ENCODE data around the gene DGLUCY. TPM values are rescaled to one million over a fixed set of nuclear protein-coding genes. Genes with fewer than 3 reads are reported as not detected.

Gene DGLUCY
- total RNA-seq, 1 experiment from 2014 or later, result 26.7 TPM

- intact Hi-C loops (cut with micrococcal nuclease; ENCODE audit: unreplicated experiment), result no loop called here
- POLR2A ChIA-PET (ENCODE audit: low non-redundant PET), result no interaction called here
- TF ChIP-seq EZH2 (IDR thresholded peaks at IDR 0.05; ENCODE audit: borderline replicate concordance, low read depth, low read length, poor library complexity, severe bottlenecking), result no peak
- TF ChIP-seq CTCF (conservative IDR thresholded peaks at IDR 0.05; ENCODE audit: low read depth, low read length), result peak; percentile 38
- H3K27me3 ChIP-seq (replicated peaks; ENCODE audit: insufficient read depth, low read depth, low read length, poor library complexity), result no peaks in the 10 kb centered on the region
- no peaks in the 10 kb centered on the region for H3K9me3 ChIP-seq (ENCODE audit: low read depth, low read length, poor library complexity, severe bottlenecking)
- H3K4me3 ChIP-seq (ENCODE audit: low read depth, low read length, poor library complexity, severe bottlenecking), result peak overlapping the region; percentile 53
- no peaks in the 10 kb centered on the region for H3K36me3 ChIP-seq (ENCODE audit: insufficient read depth, low read length, poor library complexity, severe bottlenecking)
- CTCF ChIA-PET, result interaction anchor here (0.8 kb wide), 1 partner anchor 12 kb away, joined by 3 read pairs; no protein-coding TSS in a partner anchor
- no TSS peak for BruUV-seq (replicated peaks)
- peaks cover 13% of the 10 kb centered on the region for H3K4me1 ChIP-seq (ENCODE audit: insufficient read depth, low read length, poor library complexity, severe bottlenecking)
- no peak overlapping the region for H3K27ac ChIP-seq (ENCODE audit: low read depth, low read length, poor library complexity, severe bottlenecking)
- no peak for DNase-seq (ENCODE audit: low spot score)
Measured at GRCh38 chr14:91252871-91253794, 139.3 kb downstream of the DGLUCY start.

GRCh38 chr14:91253795-91254323 is 140.0 kb downstream of the DGLUCY start:
- DNase-seq (ENCODE audit: low spot score), result no peak
- Histone ChIP-seq H3K36me3 (ENCODE audit: insufficient read depth, low read length, poor library complexity, severe bottlenecking) (no peaks in the 10 kb centered on the region), H3K4me3 (ENCODE audit: low read depth, low read length, poor library complexity, severe bottlenecking) (peak overlapping the region; percentile 53), H3K4me1 (ENCODE audit: insufficient read depth, low read length, poor library complexity, severe bottlenecking) (peaks cover 13% of the 10 kb centered on the region), H3K9me3 (ENCODE audit: low read depth, low read length, poor library complexity, severe bottlenecking) (no peaks in the 10 kb centered on the region), H3K27ac (ENCODE audit: low read depth, low read length, poor library complexity, severe bottlenecking) (no peak overlapping the region), H3K27me3 (replicated peaks; ENCODE audit: insufficient read depth, low read depth, low read length, poor library complexity) (no peaks in the 10 kb centered on the region)
- CTCF ChIA-PET, result no interaction called here
- TF ChIP-seq CTCF (conservative IDR thresholded peaks at IDR 0.05; ENCODE audit: low read depth, low read length) (no peak), EZH2 (IDR thresholded peaks at IDR 0.05; ENCODE audit: borderline replicate concordance, low read depth, low read length, poor library complexity, severe bottlenecking) (no peak)
- POLR2A ChIA-PET (ENCODE audit: low non-redundant PET), result no interaction called here
- BruUV-seq (replicated peaks), result no TSS peak
- intact Hi-C loops (cut with micrococcal nuclease; ENCODE audit: unreplicated experiment), result no loop called here

GRCh38 chr14:91254461-91254860 is 140.6 kb downstream of the DGLUCY start:
- H3K9me3 ChIP-seq (ENCODE audit: low read depth, low read length, poor library complexity, severe bottlenecking), result no peaks in the 10 kb centered on the region
- no peak for DNase-seq (ENCODE audit: low spot score)
- TF ChIP-seq EZH2 (IDR thresholded peaks at IDR 0.05; ENCODE audit: borderline replicate concordance, low read depth, low read length, poor library complexity, severe bottlenecking) (no peak), CTCF (conservative IDR thresholded peaks at IDR 0.05; ENCODE audit: low read depth, low read length) (no peak)
- BruUV-seq (replicated peaks), result no TSS peak
- POLR2A ChIA-PET (ENCODE audit: low non-redundant PET), result no interaction called here
- no peak overlapping the region for H3K27ac ChIP-seq (ENCODE audit: low read depth, low read length, poor library complexity, severe bottlenecking)
- intact Hi-C loops (cut with micrococcal nuclease; ENCODE audit: unreplicated experiment), result no loop called here
- H3K4me3 ChIP-seq (ENCODE audit: low read depth, low read length, poor library complexity, severe bottlenecking), result no peak overlapping the region
- H3K4me1 ChIP-seq (ENCODE audit: insufficient read depth, low read length, poor library complexity, severe bottlenecking), result peaks cover 13% of the 10 kb centered on the region
- no peaks in the 10 kb centered on the region for H3K27me3 ChIP-seq (replicated peaks; ENCODE audit: insufficient read depth, low read depth, low read length, poor library complexity)
- H3K36me3 ChIP-seq (ENCODE audit: insufficient read depth, low read length, poor library complexity, severe bottlenecking), result no peaks in the 10 kb centered on the region
- CTCF ChIA-PET, result no interaction called here
